Measurements from ENCODE around the gene TBX4.

DNA sequence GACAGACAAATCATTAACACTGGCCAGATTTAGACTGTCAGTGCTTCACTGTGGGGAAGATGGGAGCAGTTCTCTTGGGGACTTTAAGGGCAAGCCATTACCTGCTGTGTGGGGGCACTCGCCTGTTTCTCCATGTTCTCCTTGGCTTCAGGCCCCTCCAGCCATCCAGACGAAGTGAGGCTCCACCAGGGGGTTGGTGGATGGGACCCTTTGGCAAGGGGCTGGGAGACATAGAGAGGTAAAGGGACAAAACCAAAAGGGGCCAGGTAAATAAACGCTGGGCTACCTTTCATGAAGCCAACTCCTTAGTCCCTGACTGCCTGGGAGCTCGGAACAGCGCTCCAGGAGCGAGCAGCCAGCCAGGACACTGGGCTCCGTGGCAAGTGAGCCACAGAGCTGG lies 14.0 kb downstream of the TBX4 start:
- TF ChIP-seq POLR2A (IDR thresholded peaks at IDR 0.05; ENCODE audit: low read length), result no peak
- no peak for TF ChIP-seq SMC3 (IDR thresholded peaks at IDR 0.05)
- TF ChIP-seq BHLHE40 (IDR thresholded peaks at IDR 0.05; ENCODE audit: low read depth, low read length), result no peak

Data from A549 (cell line).